H9 (cell line): Measurements from ENCODE around the gene LRRC15. TPM values are rescaled to one million over a fixed set of nuclear protein-coding genes. Genes with fewer than 3 reads are reported as not detected.

Experiments
- DNase-seq: peaks from one replicate; pipeline ENCODE4 v3.0.0-alpha.2; 2017
- H2AFZ ChIP-seq: one replicate; pipeline ENCODE4 v1.6.1; 2013; ENCODE audit warnings: mild to moderate bottlenecking, low read length, control low read depth, moderate library complexity
- H2AK5ac ChIP-seq: 2 replicates; pipeline ENCODE4 v1.6.1; 2013; ENCODE audit warnings: low read length, control low read depth, mixed read lengths; ENCODE audit not compliant: insufficient read length
- H2BK120ac ChIP-seq: one replicate; pipeline ENCODE4 v1.6.1; 2013; ENCODE audit warnings: low read depth, mild to moderate bottlenecking, low read length, control low read depth, inconsistent platforms; ENCODE audit not compliant: poor library complexity, severe bottlenecking
- H2BK12ac ChIP-seq: 2 replicates; pipeline ENCODE4 v1.6.1; 2013; ENCODE audit warnings: low read length, control low read depth, mixed read lengths, low read depth; ENCODE audit not compliant: insufficient read length
- H2BK15ac ChIP-seq: 2 replicates; pipeline ENCODE4 v1.6.1; 2013; ENCODE audit warnings: low read depth, low read length, control low read depth
- H2BK20ac ChIP-seq: one replicate; pipeline ENCODE4 v1.6.1; 2013; ENCODE audit warnings: low read depth, mild to moderate bottlenecking, low read length, control low read depth, inconsistent platforms; ENCODE audit not compliant: poor library complexity, severe bottlenecking
- H2BK5ac ChIP-seq: 2 replicates; pipeline ENCODE4 v1.6.1; 2013; ENCODE audit warnings: low read length, control low read depth, mixed read lengths; ENCODE audit not compliant: insufficient read length
- H3K14ac ChIP-seq: 2 replicates; pipeline ENCODE4 v1.6.1; 2013; ENCODE audit warnings: low read length, control low read depth; ENCODE audit not compliant: insufficient read depth
- H3K18ac ChIP-seq: 2 replicates; pipeline ENCODE4 v1.6.1; 2013; ENCODE audit warnings: low read depth, mild to moderate bottlenecking, mixed read lengths, low read length, control low read depth; ENCODE audit not compliant: insufficient read length
- H3K23ac ChIP-seq: 2 replicates; pipeline ENCODE4 v1.6.1; 2013; ENCODE audit warnings: low read length, control low read depth, mixed read lengths, low read depth; ENCODE audit not compliant: insufficient read length
- H3K23me2 ChIP-seq: 2 replicates; pipeline ENCODE4 v1.6.1; 2013; ENCODE audit warnings: low read depth, mild to moderate bottlenecking, mixed read lengths, low read length, control low read depth; ENCODE audit not compliant: insufficient read length, poor library complexity, severe bottlenecking
- H3K27ac ChIP-seq: 2 replicates; pipeline ENCODE4 v1.5.1; 2013; ENCODE audit warnings: low read length, control low read depth, mixed read lengths, low read depth; ENCODE audit not compliant: insufficient read length
- H3K27me3 ChIP-seq: 2 replicates; pipeline ENCODE4 v1.6.1; 2013; ENCODE audit warnings: low read length, control low read depth, inconsistent platforms; ENCODE audit not compliant: insufficient read depth
- H3K4ac ChIP-seq: 2 replicates; pipeline ENCODE4 v1.6.1; 2013; ENCODE audit warnings: low read depth, mild to moderate bottlenecking, control low read depth, inconsistent platforms, low read length, moderate library complexity
- H3K4me1 ChIP-seq: 2 replicates; pipeline ENCODE4 v1.6.1; 2013; ENCODE audit warnings: low read length, control low read depth, inconsistent platforms; ENCODE audit not compliant: insufficient read depth
- H3K4me2 ChIP-seq: 2 replicates; pipeline ENCODE4 v1.6.1; 2013; ENCODE audit warnings: low read length, control low read depth, mixed read lengths; ENCODE audit not compliant: insufficient read length, insufficient read depth
- H3K56ac ChIP-seq: 2 replicates; pipeline ENCODE4 v1.6.1; 2013; ENCODE audit warnings: low read depth, mild to moderate bottlenecking, mixed read lengths, low read length, control low read depth; ENCODE audit not compliant: insufficient read length
- H3K79me1 ChIP-seq: 2 replicates; pipeline ENCODE4 v1.6.1; 2013; ENCODE audit warnings: low read depth, mild to moderate bottlenecking, moderate library complexity, low read length, control low read depth, inconsistent platforms; ENCODE audit not compliant: insufficient read depth, poor library complexity, severe bottlenecking
- H3K79me2 ChIP-seq: 2 replicates; pipeline ENCODE4 v1.6.1; 2013; ENCODE audit warnings: low read length, control low read depth, inconsistent platforms; ENCODE audit not compliant: insufficient read depth
- H3K9ac ChIP-seq: 2 replicates; pipeline ENCODE4 v1.6.1; 2013; ENCODE audit warnings: low read length, control low read depth, mixed read lengths; ENCODE audit not compliant: insufficient read length; ENCODE audit errors: extremely low read depth
- H3K9me3 ChIP-seq: one replicate; pipeline ENCODE4 v1.6.1; 2013; ENCODE audit warnings: low read depth, low read length, inconsistent platforms; ENCODE audit not compliant: control insufficient read depth
- H3T11ph ChIP-seq: one replicate; pipeline ENCODE4 v1.6.1; 2013; ENCODE audit warnings: mild to moderate bottlenecking, low read length, control low read depth, inconsistent platforms
- H4K20me1 ChIP-seq: one replicate; pipeline ENCODE4 v1.6.1; 2013; ENCODE audit not compliant: control insufficient read depth, insufficient read length, insufficient read depth
- H4K5ac ChIP-seq: 2 replicates; pipeline ENCODE4 v1.6.1; 2013; ENCODE audit warnings: low read depth, mild to moderate bottlenecking, mixed read lengths, low read length, control low read depth; ENCODE audit not compliant: insufficient read length
- H4K8ac ChIP-seq: replicated peaks from 2 replicates; pipeline ENCODE4 v1.6.1; 2013; ENCODE audit warnings: low read length, control low read depth, mixed read lengths, low read depth; ENCODE audit not compliant: insufficient read length
- H4K91ac ChIP-seq: 2 replicates; pipeline ENCODE4 v1.6.1; 2013; ENCODE audit warnings: low read depth, mild to moderate bottlenecking, moderate library complexity, mixed read lengths, low read length, control low read depth; ENCODE audit not compliant: insufficient read length
- H3K27ac Mint-ChIP-seq, 3 experiments: 2 replicates in 2 of 3; 3 replicates in 1 of 3; pipeline ENCODE4 v1.8.0; 2020 to 2021; ENCODE audit warnings: mixed read lengths in 3 of 3, mild to moderate bottlenecking in 1 of 3, moderate library complexity in 1 of 3
- H3K27me3 Mint-ChIP-seq: 2 replicates; pipeline ENCODE4 v1.8.0; 2021; ENCODE audit warnings: low read depth, mild to moderate bottlenecking, moderate library complexity, mixed read lengths
- H3K36me3 Mint-ChIP-seq, 3 experiments: 2 replicates in 2 of 3; 3 replicates in 1 of 3; pipeline ENCODE4 v1.8.0; 2020 to 2021; ENCODE audit warnings: low read depth in 3 of 3, mixed read lengths in 3 of 3; ENCODE audit not compliant: insufficient read depth in 1 of 3
- H3K4me1 Mint-ChIP-seq, 2 experiments: 2 replicates each; pipeline ENCODE4 v1.8.0; 2020; ENCODE audit warnings: mixed read lengths in 2 of 2
- H3K4me3 Mint-ChIP-seq, 2 experiments: 2 replicates in 1 of 2; 3 replicates in 1 of 2; pipeline ENCODE4 v1.8.0; 2020 to 2021; ENCODE audit warnings: mild to moderate bottlenecking in 2 of 2, mixed read lengths in 2 of 2, moderate library complexity in 1 of 2
- H3K9me3 Mint-ChIP-seq, 2 experiments: 2 replicates in 1 of 2; 3 replicates in 1 of 2; pipeline ENCODE4 v1.8.0; 2020; ENCODE audit warnings: mild to moderate bottlenecking in 2 of 2, mixed read lengths in 2 of 2, moderate library complexity in 1 of 2
- CTCF ChIP-seq: fragments of 200-600 bp; sonication (generic); conservative IDR thresholded peaks from 3 replicates; pipeline ENCODE4 v1.8.0; 2021; ENCODE audit warnings: antibody characterized with exemption, mild to moderate bottlenecking
- WGBS: extraction: QIAGEN DNeasy Blood & Tissue Kit; methylation state at CpG from one replicate; pipeline ENCODE4 v1.1.7; 2013; ENCODE audit warnings: missing lambda C conversion rate, low lambda C conversion rate, mixed read lengths; ENCODE audit not compliant: insufficient read length; ENCODE audit errors: extremely low coverage; 5-methylcytosine and 5-hydroxymethylcytosine counted together
- total RNA-seq: library from RNA; stranded (reverse); gene quantifications from 2 replicates; pipeline ENCODE4 v1.2.1, GENCODE V29; 2021

LRRC15 gene
- total RNA-seq, 1 experiment from 2014 or later: 0.07 TPM

- Histone ChIP-seq H3K23ac (no peak overlapping the region), H2BK20ac (no peak overlapping the region), H2BK5ac (no peak overlapping the region), H2BK12ac (no peak overlapping the region), H3K4me2 (no peak overlapping the region), H4K5ac (no peak overlapping the region), H2AK5ac (no peak overlapping the region), H3K4me1 (no peaks in the 10 kb centered on the region), H4K91ac (no peak overlapping the region), H2BK120ac (no peak overlapping the region), H3K79me1 (no peaks in the 10 kb centered on the region), H2BK15ac (no peak overlapping the region), H3K9ac (no peak overlapping the region), H2AFZ (no peak overlapping the region), H3K27me3 (no peaks in the 10 kb centered on the region), H4K8ac (no peak overlapping the region), H4K20me1 (peaks cover 5% of the 10 kb centered on the region), H3K27ac (no peak overlapping the region), H3K9me3 (peaks cover 10% of the 10 kb centered on the region), H3K4ac (no peak overlapping the region), H3K56ac (no peak overlapping the region), H3K79me2 (no peaks in the 10 kb centered on the region), H3K23me2 (no peaks in the 10 kb centered on the region), H3K18ac (no peak overlapping the region), H3T11ph (no peak overlapping the region), H3K14ac (no peak overlapping the region)
- H3K27ac Mint-ChIP-seq: no peak overlapping the region
- H3K9me3 Mint-ChIP-seq: peaks cover 15 to 37% of the 10 kb centered on the region in 2 experiments
- H3K4me3 Mint-ChIP-seq: no peak overlapping the region
- TF ChIP-seq CTCF: no peak
- 100% methylated on average over 1 of the region's 39 CpGs for WGBS
- peak; percentile 37 for DNase-seq
- H3K4me1 Mint-ChIP-seq: peaks cover 7 to 11% of the 10 kb centered on the region in 2 experiments
- H3K36me3 Mint-ChIP-seq: peaks cover 9 to 12% (median 11%) of the 10 kb centered on the region in 3 experiments
- peaks cover 28% of the 10 kb centered on the region for H3K27me3 Mint-ChIP-seq
Measured at GRCh38 chr3:194323785-194324735, 45.5 kb downstream of the LRRC15 start.
